Measurements from ENCODE around the gene ATP8A2.
"Not testable (repeated sequence)": the region's sequence is repeated elsewhere in the genome, so short reads cannot be mapped to it uniquely, and the experiment has no call there.

ATP8A2 gene

GRCh38 chr13:25762795-25763377, 391.1 kb downstream of the ATP8A2 start:
- no peak for DNase-seq (ENCODE audit: low read depth, low spot score)

- DNase-seq (ENCODE audit: low read depth, low spot score): no peak
These were observed 392.6 kb downstream of the ATP8A2 start for GRCh38 chr13:25764378-25764777.

DNA sequence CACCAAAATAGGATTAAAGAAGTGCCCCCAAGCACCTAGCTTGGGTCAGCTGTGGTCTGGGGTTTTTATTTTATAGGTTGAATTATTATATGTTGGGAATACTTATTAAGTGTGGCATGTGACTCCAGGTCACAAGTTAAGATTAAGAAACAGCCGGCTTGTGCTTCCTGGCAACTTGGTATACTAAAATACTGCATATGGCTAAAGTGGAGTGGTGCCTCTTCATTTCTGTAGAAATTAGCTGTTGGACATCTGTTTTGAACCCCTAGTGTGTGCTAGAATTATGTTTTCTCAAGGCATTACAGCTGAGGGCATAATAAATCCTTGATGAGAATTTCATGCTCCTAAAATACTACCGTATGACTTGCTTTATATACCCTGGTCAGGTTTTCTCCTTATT, 393.5 kb downstream of the ATP8A2 start:
- no peak for DNase-seq (ENCODE audit: low read depth, low spot score)

GRCh38 chr13:25766576-25766975, 394.8 kb downstream of the ATP8A2 start:
- DNase-seq (ENCODE audit: low read depth, low spot score): no peak

- DNase-seq (ENCODE audit: low read depth, low spot score): no peak
These were observed 395.2 kb downstream of the ATP8A2 start for GRCh38 chr13:25766991-25767390.

GRCh38 chr13:25768376-25768775, 396.6 kb downstream of the ATP8A2 start:
- DNase-seq (ENCODE audit: low read depth, low spot score): no peak

DNA sequence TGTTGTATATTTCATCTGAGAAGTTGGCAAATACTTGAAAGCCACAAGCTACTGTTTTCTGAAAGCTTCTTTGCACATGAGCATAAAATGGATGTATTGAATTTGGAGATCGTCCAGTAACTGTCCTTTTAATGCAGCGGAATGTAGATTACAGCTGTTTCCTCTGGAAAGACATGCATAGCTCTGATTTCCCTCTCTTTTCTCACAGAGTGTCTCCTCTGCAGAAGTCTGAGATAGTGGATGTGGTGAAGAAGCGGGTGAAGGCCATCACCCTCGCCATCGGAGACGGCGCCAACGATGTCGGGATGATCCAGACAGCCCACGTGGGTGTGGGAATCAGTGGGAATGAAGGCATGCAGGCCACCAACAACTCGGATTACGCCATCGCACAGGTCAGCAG, 397.1 kb downstream of the ATP8A2 start:
- no peak for DNase-seq (ENCODE audit: low read depth, low spot score)

DNA sequence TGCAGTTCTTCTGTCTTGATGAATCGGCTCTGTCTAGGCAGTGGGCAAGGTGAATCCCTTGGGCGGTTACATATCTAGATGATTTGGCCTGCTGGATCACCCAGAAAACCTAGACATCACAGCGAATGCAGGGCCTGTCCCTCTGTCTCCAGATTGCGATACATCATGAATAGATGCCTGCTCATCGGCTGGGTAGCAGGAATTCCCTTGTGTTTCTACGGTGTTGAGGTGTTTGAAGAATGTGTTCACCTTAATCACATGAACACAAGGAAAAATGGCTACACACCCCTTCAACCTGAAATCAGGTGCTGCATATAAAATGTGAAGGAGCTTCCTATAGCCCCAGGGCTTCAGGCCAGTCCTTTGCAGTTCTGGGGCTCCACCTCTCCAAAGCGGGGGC, 398.8 kb downstream of the ATP8A2 start:
- no peak for DNase-seq (ENCODE audit: low read depth, low spot score)

GRCh38 chr13:25771202-25771601, 399.4 kb downstream of the ATP8A2 start:
- no peak for DNase-seq (ENCODE audit: low read depth, low spot score)

DNA sequence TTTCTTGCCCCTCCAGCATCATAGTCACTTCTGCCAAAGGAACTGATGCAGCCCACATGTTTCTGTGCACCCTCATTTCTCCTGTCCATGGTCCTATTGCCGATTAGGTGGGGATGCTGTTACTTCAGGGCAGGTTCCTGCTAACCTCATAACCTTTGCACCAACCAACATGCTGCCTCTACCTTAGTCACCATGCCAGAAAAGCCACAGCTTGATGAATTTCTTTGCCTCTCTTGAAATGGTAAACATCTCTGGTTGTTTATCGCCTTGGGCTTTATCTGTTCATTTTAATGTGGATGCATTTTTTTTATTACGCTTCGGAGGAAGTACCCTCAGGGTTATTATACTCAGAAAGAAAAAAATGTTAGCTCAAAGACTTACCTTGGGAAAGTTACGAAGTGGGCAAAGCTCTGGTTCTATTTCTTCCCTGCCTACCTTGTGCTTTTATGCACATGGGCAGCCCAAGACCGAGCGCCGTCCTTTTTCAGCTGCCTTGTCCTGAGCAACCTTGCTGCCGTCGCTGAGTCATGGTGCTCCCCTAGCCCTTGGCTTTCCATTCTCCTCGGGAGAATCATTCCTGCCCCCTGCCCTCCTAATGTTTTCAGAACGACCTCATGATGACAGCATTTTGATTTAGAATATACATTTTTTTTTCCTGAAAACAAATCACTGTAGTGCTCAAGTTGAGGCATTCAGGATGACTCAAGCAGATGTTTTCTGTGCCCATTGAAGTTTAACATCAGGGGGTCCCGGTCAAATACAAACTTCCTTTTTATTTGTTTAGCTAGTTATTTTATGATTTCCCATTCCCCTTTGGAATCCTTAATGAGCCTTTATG, 400.1 kb downstream of the ATP8A2 start:
- DNase-seq (ENCODE audit: low read depth, low spot score): no peak

DNA sequence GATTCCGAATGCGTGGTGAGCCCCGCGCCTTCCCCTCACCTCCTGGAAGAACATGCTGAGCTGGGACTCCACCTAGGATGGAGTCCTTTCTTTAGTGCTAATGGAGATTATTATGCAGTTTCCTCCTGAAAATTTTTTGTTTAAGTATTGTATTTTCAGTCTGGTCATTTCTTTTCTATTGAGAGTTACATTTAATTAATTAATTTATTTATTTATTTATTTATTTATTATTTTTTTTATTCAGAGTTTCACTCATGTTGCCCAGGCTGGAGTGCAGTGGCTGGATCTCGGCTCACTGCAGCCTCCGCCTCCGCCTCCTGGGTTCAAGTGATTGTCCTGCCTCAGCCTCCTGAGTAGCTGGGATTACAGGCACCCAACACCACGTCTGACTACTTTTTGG, 400.8 kb downstream of the ATP8A2 start:
- not testable (repeated sequence) for DNase-seq (ENCODE audit: low read depth, low spot score)

- DNase-seq (ENCODE audit: low read depth, low spot score): not testable (repeated sequence)
These were observed 402.3 kb downstream of the ATP8A2 start for GRCh38 chr13:25774056-25774455.

GRCh38 chr13:25775275-25775674, 403.5 kb downstream of the ATP8A2 start:
- DNase-seq (ENCODE audit: low read depth, low spot score): no peak

DNA sequence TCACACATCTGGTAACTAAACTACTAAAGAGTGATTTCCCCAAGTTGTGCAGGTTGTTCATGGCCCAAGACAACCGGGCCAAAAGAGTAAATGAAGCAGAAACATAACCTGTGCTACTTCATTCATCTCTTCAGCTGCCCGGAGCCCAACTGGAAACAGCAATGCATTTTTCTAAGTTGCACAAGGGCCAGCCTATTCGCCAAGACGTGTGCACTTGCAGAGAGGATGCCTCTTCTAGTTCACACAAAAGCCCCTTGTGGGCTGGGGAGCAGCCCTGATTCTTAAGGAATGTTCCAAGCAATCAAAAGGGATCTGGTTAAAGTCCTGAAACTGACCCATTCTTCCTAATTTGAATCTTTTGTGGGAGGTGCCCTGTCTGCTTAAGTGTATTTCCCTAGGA, 404.2 kb downstream of the ATP8A2 start:
- DNase-seq (ENCODE audit: low read depth, low spot score): no peak

DNA sequence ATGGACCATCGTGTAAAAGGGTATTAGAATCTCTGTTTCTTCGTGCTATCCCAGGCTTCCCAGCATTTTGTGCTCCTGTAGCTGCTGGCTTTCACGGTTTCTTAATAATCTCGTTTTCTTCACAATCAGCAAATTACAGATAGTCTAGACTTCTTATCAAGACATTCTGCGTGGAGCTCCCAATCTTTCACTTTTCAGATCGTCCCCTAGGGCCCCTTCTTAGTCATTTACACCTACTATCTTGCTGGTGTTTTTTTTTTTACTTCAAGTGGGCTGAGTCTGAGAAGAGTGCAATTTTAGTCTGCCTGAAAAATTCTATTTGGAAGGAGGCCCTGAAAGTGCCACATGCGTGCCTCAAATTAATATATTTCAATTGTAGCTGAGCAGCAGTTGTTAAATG, 404.9 kb downstream of the ATP8A2 start:
- DNase-seq (ENCODE audit: low read depth, low spot score): no peak

DNA sequence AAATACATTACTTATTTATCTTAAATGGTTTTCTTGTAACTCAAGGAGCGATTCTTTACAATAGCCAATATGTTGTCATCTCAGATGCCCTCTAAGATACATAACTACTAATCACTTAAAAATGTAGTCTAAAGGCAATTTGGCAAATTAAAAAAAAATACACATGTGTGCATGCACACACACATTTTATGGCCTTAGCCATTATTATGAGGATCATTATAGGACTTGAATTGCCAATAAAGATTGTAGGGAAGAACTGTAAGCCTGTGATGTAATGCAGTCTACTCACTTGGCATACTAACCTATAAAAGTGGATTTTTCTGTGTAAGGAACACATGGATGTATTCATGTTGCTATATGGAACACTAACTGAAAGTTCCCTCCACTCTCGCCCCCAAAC, 405.7 kb downstream of the ATP8A2 start:
- DNase-seq (ENCODE audit: low read depth, low spot score): no peak

DNA sequence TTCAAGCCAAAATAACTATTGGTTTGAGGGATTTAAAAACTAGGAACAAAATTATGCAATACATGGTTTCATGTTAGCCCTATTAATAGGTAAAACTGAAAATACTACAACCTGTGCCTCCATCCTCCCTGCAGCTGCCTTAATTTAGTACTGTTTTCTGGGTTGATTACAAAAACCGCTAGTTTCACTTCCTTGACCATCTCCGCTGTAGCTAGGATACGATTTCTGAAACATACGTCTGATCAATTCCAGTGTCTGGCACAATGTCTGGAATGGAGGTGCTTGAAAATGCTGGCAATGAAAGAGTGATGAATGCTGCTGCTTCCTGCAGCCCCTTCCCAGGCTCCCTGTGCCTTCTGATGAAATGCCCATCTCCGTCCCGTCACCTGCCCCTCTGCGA, 406.6 kb downstream of the ATP8A2 start:
- DNase-seq (ENCODE audit: low read depth, low spot score): no peak

- DNase-seq (ENCODE audit: low read depth, low spot score): no peak
These were observed 407.1 kb downstream of the ATP8A2 start for GRCh38 chr13:25778808-25779305.

DNA sequence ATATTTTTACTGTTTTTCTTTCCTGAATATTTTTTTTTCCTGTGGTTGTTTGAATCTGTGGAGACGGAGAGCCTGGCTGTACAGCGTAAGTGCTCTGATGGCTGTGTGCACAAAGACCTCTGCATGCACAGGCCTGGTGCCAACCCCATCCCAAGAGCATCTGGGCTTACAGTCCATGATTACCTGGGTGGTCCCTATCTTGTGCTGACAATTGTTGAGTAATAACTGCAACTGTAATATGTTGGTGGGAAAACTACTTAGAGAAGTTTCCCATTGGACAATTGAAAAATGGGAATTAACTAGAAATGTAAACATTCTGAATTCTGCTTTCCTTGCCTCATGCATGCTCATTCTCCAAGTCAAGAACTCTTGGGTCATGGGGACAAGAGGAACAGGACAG, 411.3 kb downstream of the ATP8A2 start:
- DNase-seq (ENCODE audit: low read depth, low spot score): no peak

DNA sequence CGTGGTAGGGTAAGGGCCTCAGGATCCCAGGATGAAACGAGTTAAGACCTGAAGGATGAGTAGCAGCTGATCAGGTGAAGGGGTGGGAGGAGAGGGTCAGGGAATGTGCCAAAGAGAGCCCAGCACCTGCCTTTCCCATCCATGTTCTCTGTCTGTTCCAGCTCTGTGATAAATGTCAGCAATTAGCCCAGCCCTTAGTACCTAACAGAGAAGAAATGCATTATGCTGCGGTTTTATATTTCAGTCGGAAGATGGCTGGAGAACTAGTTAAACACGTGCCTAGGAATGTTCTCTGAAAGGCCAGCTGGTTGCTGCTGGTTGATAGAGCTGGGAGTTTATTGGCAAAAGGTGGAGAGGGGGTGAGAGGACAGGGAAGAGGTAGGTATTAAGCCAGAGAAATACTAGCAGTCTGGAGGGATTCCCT, 411.8 kb downstream of the ATP8A2 start:
- no peak for DNase-seq (ENCODE audit: low read depth, low spot score)

- DNase-seq (ENCODE audit: low read depth, low spot score): no peak
These were observed 412.3 kb downstream of the ATP8A2 start for GRCh38 chr13:25784119-25784518.

DNA sequence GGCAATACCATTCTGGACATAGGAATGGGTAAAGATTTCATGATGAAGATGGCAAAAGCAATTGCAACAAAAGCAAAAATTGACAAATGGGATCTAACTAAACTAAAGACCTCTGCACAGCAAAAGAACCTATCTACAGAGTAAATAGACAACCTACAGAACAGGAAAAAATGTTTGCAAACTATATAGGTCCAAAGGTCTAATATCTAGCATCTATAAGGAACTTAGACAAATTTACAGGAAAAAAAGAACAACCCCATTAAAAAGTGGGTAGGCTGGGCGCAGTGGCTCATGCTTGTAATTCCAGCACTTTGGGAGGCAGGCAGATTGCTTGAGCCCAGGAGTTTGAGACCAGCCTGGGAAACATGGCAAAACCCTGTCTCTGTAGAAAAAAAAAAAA, 418.4 kb downstream of the ATP8A2 start:
- DNase-seq (ENCODE audit: low read depth, low spot score): not testable (repeated sequence)

DNA sequence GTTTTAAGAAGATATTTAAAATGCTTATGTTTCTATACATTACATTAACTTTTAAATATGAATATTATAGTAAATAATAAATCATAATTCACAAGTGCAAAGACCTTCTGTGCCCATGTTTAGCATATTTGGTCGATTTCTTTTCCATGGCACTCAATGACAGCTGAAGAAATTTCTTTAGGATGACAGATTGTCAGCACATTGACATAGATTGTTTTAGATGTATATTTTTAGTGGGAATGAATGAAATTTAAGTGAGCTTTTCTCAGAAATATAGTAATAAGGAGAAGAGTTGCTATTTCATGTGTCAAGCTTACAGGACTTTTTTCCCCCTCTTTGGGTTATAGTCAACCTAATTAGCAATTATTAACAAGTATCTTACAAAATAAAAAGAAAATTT, 423.5 kb downstream of the ATP8A2 start:
- no peak for DNase-seq (ENCODE audit: low read depth, low spot score)

All from ELF-1 (cell line).